ENCODE results near the gene IFITM2. TPM values are rescaled to one million over a fixed set of nuclear protein-coding genes. Genes with fewer than 3 reads are reported as not detected.
"Not testable (repeated sequence)": the region's sequence is repeated elsewhere in the genome, so short reads cannot be mapped to it uniquely, and the experiment has no call there.

The IFITM2 gene
- total RNA-seq, 1 donor from 2014 or later: 344 TPM

DNA sequence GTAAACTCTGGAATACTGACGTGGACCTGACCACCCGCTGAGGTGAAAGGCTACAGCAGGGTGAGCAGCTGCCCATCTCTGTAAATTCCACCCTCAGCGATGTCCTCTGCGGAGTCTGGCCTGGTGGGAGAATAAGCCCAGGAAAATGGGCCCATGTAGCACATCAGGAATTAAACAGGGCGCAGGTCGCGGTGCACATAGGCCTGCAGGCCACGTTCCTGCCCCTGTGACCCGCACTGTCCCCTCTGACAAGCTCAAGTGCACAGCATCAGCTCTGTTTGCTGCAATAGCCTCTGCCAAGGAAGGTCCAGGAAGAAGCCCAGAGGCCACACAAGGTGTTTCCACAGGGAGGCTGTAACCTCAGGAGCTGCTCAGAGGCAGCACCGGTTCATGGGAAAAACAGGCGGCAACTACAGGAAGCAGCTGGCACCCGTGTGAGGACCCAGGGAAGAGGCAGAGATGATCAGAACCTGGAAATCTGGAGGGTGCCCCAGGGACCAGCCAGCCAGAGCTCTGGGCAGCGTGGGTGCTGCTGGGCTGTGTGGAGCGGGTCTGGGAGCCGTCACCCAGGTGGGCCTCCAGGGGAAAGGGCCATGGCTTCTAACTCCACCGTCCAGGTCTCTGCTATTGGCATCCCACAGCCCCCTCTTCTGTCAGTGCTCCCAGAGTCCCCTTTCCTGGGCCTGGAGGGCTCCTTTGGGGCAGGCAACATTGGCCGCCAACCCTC, 808 bp upstream of the IFITM2 start:
- no peak for DNase-seq (ENCODE audit: extremely low read depth, low read depth, low spot score)

DNA sequence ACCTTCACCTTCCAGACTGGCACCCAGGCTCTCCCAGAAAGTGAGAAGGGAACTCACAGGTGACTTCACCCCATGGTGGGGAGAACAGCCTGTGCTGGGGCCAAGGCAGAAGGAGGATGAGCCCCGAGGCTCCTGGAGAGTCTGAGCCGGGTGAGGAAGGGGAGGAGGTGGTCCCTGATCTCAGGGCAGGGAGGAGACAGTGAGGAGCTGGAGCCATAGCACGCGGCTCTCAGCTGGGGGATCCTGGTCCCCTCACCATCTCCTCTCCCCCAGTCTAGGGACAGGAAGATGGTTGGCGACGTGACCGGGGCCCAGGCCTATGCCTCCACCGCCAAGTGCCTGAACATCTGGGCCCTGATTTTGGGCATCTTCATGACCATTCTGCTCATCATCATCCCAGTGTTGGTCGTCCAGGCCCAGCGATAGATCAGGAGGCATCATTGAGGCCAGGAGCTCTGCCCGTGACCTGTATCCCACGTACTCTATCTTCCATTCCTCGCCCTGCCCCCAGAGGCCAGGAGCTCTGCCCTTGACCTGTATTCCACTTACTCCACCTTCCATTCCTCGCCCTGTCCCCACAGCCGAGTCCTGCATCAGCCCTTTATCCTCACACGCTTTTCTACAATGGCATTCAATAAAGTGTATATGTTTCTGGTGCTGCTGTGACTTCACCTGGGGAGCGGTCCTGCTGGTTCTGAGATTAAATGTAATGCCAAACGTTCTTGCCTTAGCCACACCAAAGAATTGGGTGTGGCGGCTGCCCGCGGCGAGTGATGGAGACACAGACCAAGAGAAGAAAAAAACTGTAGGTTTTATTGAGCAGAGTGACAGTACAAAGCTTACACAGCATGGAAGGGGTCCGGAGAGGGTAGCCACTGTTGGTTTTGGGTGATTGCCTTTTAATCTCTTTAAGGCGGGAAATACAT, 1.4 kb downstream of the IFITM2 start:
- not testable (repeated sequence) for DNase-seq (ENCODE audit: extremely low read depth, low read depth, low spot score)

DNA sequence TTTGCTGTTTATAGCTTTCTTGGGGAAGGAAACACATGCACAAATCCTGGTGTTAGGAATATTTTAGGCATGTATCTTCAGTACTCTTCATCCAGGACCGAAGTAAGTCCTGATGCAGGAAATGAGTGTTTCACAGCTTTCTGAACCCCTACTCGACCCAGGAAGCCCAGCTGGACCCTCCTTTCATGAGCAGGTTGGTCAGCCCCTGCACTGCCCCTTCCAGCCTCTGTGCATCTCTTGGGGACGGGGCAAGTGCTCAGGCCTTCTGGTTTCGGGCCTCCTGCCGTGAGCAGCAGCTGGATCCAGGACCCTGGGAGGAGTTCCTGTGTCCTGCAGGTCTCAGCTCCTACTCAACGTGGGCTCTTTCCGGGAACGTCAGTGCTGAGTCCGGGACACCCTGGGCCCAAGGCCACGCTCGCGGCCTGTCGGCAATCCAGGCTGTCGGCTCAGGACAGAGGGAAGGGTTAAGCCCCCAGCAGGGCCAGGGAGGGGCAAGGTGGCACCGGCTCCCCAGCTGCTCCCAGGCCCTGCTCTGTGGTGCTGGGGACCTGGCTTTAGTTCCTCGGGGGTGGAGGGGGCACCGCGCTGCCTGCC, 2.5 kb downstream of the IFITM2 start:
- DNase-seq (ENCODE audit: extremely low read depth, low read depth, low spot score): not testable (repeated sequence)

DNA sequence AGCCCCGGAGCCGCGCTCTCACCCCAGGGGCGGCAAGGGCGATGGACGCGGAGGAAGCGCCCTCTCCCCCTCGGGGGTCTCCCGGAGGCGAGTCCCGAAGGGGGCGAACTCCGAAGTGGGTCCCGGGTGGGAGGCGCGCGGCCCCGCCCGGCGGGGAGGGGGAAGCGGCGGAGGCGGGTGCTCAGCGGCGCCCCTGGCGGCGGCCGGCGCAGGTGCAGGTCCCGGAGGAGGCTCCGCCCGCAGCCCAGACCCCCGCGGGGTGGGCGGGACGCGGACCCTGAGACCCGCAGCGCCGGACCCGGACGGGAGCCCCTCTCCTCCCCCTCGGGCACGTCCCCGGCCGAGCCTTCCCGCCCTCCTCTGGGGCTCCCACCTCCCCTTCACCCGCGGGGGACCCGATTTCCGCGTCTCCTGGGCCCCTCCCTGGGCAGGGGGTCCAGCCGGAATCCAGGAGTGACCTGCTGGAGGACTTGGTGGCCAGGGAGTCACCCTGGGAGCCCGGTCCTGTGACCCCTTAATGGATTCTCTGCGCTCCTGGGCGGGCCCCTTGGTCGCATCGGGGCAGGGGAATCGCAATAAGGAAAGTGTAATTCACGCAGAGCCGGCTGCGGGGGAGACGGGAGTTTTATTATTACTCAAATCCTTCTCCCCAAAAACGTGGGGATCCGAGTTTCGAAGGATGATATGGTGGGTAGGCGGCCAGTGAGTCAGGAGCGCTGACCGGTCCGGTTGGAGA, 3.6 kb downstream of the IFITM2 start:
- not testable (repeated sequence) for DNase-seq (ENCODE audit: extremely low read depth, low read depth, low spot score)

DNA sequence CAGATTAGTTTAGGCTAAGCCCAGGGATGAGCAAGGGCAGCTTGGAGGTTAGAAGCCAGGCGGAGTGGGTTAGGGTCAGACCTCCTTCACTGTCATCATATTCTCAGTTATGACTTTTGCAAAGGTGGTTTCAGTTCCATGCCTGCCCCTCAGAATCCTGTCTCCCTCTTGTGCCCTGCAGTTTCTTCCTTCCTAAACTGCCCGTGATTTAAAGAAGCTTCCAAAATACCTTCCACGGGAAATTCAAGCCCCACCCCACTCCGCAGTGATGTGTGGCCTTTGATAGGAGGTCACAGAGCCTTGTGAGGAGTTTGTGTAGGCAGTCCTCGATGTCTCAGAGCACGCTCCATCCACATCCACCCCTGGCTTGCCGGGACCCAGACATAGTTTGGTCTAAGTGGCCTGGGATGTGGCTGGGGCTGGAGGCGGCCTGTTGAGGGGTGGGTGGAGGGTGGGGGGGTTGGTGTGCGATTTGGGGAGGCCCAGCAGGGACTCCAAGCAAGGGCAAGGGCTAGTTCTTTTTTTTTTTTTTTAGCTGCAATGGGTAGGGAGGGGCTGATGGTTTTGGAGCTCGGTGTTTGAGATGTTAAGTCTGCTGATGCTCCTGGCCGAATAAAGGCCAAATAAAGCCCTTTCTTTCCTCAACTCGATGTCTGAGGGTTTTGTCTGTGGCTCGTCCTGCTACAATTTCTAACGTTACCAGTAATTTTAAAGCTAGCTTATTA, 4.6 kb downstream of the IFITM2 start:
- no peak for DNase-seq (ENCODE audit: extremely low read depth, low read depth, low spot score)

DNA sequence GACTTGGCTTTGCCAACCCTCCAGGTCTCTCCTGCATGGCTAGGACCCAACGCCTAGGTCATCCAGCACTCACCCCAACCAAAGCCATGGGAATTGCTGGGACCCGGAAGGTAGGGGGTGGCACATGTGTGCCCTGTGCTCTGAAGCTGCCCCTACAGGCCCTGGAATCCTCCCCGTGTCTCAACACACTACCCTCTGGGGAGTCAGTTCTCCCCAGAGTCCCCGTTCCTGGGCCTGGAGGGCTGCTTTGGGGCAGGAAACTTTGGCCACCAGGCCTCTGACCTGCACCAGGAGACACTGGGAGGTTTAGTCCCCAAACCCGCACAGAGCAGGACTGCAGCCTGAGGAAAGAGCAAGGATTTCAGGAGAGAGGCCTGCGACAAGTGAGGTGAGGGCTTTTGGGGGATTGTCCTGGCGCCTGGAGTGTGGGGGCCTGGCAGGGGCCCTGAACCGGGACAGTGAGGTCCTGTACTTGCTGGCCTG, 5.7 kb downstream of the IFITM2 start:
- no peak for DNase-seq (ENCODE audit: extremely low read depth, low read depth, low spot score)

DNA sequence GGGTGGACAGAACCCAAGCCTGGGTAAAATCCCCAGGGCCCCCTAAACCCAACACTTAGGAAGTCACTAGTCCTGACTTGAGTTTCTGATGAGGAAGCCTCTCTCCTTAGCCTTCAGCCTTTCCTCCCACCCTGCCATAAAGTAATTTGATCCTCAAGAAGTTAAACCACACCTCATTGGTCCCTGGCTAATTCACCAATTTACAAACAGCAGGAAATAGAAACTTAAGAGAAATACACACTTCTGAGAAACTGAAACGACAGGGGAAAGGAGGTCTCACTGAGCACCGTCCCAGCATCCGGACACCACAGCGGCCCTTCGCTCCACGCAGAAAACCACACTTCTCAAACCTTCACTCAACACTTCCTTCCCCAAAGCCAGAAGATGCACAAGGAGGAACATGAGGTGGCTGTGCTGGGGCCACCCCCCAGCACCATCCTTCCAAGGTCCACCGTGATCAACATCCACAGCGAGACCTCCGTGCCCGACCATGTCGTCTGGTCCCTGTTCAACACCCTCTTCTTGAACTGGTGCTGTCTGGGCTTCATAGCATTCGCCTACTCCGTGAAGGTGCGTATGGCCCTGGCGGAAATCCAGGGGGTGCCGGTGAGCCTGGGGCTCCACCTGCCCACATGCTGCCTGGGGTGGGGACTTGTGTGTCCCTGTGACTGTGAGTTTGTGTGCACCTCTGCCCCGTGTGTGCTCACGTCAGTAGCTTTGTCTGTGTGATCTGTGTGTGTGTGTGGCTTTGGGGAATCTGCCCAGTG, 6.4 kb downstream of the IFITM2 start, which contains the start of gene IFITM1:
IFITM1 (plus strand) TSS at position 254 of the 767 bp plus-strand sequence; CDS start at position 385, 131 bp downstream.
- DNase-seq (ENCODE audit: extremely low read depth, low read depth, low spot score): no peak

DNA sequence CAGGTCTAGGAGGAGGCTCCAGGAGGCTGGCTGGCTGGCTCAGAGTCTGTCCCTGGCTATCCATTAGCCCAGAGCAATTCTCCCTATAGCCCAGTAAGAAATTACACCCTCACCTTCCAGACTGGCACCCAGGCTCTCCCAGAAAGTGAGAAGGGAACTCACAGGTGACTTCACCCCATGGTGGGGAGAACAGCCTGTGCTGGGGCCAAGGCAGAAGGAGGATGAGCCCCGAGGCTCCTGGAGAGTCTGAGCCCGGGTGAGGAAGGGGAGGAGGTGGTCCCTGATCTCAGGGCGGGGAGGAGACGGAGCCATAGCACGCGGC, 6.9 kb downstream of the IFITM2 start:
- not testable (repeated sequence) for DNase-seq (ENCODE audit: extremely low read depth, low read depth, low spot score)

DNA sequence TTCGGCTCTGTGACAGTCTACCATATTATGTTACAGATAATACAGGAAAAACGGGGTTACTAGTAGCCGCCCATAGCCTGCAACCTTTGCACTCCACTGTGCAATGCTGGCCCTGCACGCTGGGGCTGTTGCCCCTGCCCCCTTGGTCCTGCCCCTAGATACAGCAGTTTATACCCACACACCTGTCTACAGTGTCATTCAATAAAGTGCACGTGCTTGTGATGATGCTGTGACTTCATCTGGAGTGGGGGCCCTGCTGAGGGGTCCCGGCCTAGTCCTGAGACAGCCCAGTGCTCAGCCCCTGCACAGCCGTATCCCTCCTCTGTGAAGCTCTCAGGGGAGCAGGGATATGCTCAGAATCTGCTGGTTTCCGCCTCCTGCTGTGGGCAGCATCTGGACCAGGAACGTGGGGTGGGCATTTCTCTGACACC, 7.5 kb downstream of the IFITM2 start:
- no peak for DNase-seq (ENCODE audit: extremely low read depth, low read depth, low spot score)

DNA sequence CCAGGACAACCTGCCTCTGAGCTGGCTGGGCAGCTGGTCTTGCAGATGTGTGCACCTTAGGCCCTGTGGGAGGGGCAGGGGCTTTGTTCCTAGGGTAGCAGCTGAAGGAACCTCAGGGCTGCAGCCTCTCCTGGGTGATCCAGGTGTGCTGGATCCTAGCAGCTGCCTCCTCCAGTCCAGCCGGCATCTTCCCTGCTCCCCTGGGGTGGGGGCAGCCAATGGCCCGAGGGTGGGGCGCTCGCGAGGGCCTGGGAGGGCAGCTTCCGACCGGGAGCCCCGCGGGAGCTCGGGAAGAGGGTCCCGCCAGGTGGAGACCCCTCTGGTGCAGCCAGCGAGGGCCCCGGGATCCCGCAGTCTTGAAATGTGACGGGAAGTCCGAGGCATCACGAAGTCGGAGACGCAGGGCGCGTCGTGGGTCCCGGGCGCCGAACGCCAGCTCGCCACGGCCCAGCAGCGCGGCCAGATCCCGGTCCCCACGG, 7.9 kb downstream of the IFITM2 start:
- DNase-seq (ENCODE audit: extremely low read depth, low read depth, low spot score): no peak

DNA sequence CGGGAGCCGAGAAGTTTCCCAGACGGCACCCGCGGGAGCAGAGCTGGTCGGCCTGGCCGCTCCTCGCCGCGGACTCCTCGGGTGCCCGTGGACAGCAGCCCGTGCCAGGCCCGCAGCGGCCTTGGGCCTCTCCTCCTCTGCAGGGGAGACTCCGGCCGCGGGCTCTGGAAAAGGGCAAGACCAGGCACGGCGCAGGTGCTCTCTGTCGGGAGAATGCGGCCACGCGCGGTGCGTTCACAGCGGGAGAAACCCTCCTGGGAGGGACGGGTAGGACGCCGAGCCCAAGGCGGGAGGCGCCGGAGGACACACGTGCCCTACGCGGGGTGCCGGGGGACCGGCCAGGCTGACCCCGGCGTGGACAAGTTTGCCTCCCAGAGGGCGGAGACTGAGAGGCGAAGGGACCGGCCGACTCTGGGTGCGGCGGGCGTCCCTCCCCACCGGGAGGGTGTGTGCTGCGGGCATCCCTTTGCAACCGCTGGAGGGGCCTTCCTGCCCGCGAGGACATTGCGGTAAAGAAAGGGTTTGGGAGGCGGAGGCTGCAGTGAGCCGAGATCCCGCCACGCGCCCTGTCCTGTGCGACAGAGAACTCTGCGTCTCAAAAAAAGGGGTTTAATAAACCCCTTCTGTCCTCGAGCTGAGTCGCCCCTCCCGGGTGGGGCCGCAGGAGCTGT, 8.6 kb downstream of the IFITM2 start:
- DNase-seq (ENCODE audit: extremely low read depth, low read depth, low spot score): no peak

DNA sequence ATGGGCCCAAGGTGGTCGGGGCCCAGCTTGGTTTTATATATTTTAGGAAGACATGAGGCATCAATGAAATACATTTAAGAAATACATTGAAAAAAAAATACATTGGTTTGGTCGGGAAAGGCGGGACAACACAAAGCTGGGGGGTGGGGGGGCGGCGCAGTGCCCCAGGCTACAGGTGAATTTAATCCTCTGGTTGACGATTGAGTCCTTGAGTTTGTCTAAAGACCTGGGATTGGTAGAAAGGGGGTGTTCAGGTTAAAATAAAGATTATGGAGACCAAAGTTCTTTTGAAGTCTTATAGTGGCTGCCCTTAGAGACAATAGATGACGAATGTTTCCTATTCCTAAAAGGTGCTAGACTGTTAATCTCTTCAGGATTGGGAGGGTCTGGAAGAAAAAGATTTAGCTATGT, 9.3 kb downstream of the IFITM2 start:
- no peak for DNase-seq (ENCODE audit: extremely low read depth, low read depth, low spot score)

DNA sequence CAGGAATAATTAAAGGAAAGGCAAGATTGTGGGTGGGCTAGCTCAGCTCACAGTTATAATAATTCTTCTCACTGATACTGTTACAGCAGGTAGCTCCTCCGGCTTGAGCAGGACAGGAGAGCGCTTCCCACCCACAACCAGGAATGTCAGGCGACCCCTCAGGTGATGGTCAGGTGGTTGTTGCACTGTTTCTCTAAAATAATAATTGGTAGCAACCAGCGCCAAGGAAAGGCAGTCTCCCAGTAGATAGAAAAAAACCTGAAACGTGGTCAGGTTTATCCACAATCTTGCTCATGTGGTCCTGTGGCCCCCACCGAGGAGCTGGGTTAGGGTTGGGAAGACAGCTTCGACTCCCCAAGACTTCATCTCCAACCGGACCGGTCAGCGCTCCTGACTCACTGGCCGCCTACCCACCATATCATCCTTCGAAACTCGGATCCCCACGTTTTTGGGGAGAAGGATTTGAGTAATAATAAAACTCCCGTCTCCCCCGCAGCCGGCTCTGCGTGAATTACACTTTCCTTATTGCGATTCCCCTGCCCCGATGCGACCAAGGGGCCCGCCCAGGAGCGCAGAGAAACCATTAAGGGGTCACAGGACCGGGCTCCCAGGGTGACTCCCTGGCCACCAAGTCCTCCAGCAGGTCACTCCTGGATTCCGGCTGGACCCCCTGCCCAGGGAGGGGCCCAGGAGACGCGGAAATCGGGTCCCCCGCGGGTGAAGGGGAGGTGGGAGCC, 10.2 kb downstream of the IFITM2 start:
- DNase-seq (ENCODE audit: extremely low read depth, low read depth, low spot score): not testable (repeated sequence)

DNA sequence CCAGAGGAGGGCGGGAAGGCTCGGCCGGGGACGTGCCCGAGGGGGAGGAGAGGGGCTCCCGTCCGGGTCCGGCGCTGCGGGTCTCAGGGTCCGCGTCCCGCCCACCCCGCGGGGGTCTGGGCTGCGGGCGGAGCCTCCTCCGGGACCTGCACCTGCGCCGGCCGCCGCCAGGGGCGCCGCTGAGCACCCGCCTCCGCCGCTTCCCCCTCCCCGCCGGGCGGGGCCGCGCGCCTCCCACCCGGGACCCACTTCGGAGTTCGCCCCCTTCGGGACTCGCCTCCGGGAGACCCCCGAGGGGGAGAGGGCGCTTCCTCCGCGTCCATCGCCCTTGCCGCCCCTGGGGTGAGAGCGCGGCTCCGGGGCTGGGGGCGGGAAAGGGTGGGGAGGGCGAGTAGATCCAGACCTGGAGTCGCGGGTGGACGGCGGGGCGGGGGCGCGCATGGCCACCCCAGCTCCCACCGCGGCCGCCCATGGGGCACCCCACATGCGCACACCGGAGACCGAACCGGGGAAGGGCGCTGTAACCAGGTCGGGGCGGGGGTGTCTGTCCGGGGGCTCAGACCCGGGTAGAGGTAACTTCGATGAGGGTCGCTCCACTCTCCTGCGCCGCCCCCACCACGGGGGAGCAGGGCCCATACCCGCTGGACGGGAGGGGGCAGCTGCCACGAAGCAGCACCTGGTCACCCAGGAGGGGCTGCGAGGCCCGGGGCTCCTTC, 10.9 kb downstream of the IFITM2 start:
- not testable (repeated sequence) for DNase-seq (ENCODE audit: extremely low read depth, low read depth, low spot score)

DNA sequence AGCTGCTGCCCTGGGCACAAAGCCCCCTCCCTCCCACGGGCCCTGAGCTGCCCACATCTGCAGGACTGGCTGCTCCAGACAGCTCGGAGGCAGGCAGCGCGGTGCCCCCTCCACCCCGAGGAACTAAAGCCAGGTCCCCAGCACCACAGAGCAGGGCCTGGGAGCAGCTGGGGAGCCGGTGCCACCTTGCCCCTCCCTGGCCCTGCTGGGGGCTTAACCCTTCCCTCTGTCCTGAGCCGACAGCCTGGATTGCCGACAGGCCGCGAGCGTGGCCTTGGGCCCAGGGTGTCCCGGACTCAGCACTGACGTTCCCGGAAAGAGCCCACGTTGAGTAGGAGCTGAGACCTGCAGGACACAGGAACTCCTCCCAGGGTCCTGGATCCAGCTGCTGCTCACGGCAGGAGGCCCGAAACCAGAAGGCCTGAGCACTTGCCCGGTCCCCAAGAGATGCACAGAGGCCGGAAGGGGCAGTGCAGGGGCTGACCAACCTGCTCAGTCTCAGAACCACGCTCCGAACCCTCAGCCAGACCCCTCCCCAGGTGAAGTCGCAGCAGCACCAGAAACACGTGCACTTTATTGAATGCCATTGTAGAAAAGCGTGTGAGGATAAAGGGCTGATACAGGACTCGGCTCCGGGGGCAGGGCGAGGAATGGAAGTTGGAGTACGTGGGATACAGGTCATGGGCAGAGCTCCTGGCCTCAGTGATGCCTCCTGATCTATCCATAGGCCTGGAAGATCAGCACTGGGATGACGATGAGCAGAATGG, 11.7 kb downstream of the IFITM2 start:
- not testable (repeated sequence) for DNase-seq (ENCODE audit: extremely low read depth, low read depth, low spot score)

DNA sequence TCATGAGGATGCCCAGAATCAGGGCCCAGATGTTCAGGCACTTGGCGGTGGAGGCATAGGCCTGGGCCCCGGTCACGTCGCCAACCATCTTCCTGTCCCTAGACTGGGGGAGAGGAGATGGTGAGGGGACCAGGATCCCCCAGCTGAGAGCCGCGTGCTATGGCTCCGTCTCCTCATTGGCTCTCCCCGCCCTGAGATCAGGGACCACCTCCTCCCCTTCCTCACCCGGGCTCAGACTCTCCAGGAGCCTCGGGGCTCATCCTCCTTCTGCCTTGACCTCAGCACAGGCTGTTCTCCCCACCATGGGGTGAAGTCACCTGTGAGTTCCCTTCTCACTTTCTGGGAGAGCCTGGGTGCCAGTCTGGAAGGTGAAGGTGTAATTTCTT, 12.3 kb downstream of the IFITM2 start:
- DNase-seq (ENCODE audit: extremely low read depth, low read depth, low spot score): not testable (repeated sequence)

Measured in glomerular endothelial cell (primary cell).